HepG2 (cell line): ENCODE results near the gene PRDM10. TPM values are rescaled to one million over a fixed set of nuclear protein-coding genes. Genes with fewer than 3 reads are reported as not detected.
A peak's percentile ranks its signal among the peaks of the same experiment; 100 is the strongest.

Experiments
- ARID5B ChIP-seq: IDR thresholded peaks from 2 replicates; pipeline ENCODE4 v1.4.0; 2020; ENCODE audit warnings: mild to moderate bottlenecking, missing genetic modification reagents
- ATF3 ChIP-seq: sonication (generic); formaldehyde crosslinking; IDR thresholded peaks from 2 replicates; pipeline ENCODE4 v1.4.0; 2020; ENCODE audit warnings: missing genetic modification reagents
- HCFC1 ChIP-seq: fragments of 150-350 bp; IDR thresholded peaks from 2 replicates; pipeline ENCODE4 v1.6.1; 2014; ENCODE audit warnings: low read depth, low read length
- HOXA5 ChIP-seq: sonication (generic); formaldehyde crosslinking; IDR thresholded peaks from 2 replicates; pipeline ENCODE4 v1.4.0; 2020; ENCODE audit warnings: missing genetic modification reagents
- IRX3 ChIP-seq: sonication (generic); formaldehyde crosslinking; IDR thresholded peaks from 2 replicates; pipeline ENCODE4 v1.8.1; 2023; ENCODE audit warnings: mild to moderate bottlenecking, low read depth, missing genetic modification reagents, borderline replicate concordance
- MIXL1 ChIP-seq: IDR thresholded peaks from 2 replicates; pipeline ENCODE4 v1.6.1; 2016
- NFE2L2 ChIP-seq: fragments of 150-350 bp; IDR thresholded peaks from 2 replicates; pipeline ENCODE4 v1.6.1; 2014; ENCODE audit warnings: low read length
- RARA ChIP-seq: IDR thresholded peaks from 2 replicates; pipeline ENCODE4 v1.6.1; 2016; ENCODE audit warnings: missing genetic modification reagents, missing compliant biosample characterization
- SAP130 ChIP-seq: IDR thresholded peaks from 2 replicates; pipeline ENCODE4 v1.6.1; 2016; ENCODE audit warnings: low read depth
- ZMYM3 ChIP-seq: sonication (generic); formaldehyde crosslinking; IDR thresholded peaks from 2 replicates; pipeline ENCODE4 v1.5.1; 2020; ENCODE audit warnings: mild to moderate bottlenecking, missing genetic modification reagents
- ZNF12 ChIP-seq: sonication (generic); formaldehyde crosslinking; IDR thresholded peaks from 2 replicates; pipeline ENCODE4 v1.5.0; 2020; ENCODE audit warnings: missing genetic modification reagents
- ZNF160 ChIP-seq: sonication (generic); formaldehyde crosslinking; IDR thresholded peaks from 2 replicates; pipeline ENCODE4 v1.8.0; 2022; ENCODE audit warnings: mild to moderate bottlenecking, inconsistent platforms, missing genetic modification reagents
- ZNF350 ChIP-seq: sonication (generic); formaldehyde crosslinking; IDR thresholded peaks from 2 replicates; pipeline ENCODE4 v1.4.0; 2020; ENCODE audit warnings: mild to moderate bottlenecking, low read depth, missing genetic modification reagents, borderline replicate concordance
- ZNF639 ChIP-seq: conservative IDR thresholded peaks from 2 replicates; pipeline ENCODE4 v1.6.1; 2018; ENCODE audit warnings: missing genetic modification reagents
- ZNF691 ChIP-seq: sonication (generic); formaldehyde crosslinking; IDR thresholded peaks from 2 replicates; pipeline ENCODE4 v1.4.0; 2020; ENCODE audit warnings: missing genetic modification reagents, low read depth, mild to moderate bottlenecking, borderline replicate concordance
- polyA plus RNA-seq, 8 experiments: library from polyadenylated mRNA; depleted of rRNA in 3 of 8; stranded (reverse) in 7 of 8; unstranded in 1 of 8; fragments of >200 nt; fragmentation: Illumina TruSeq in 4 of 8; extraction: Trizol in 4 of 8; gene quantifications; 2 replicates each; pipeline versions ENCODE4 v1.2.1 to v1.2.3, GENCODE V29; 2011 to 2016; ENCODE audit warnings: low read depth in 4 of 8, missing spikeins in 1 of 8, mixed read lengths in 1 of 8; ENCODE audit not compliant: insufficient read depth in 1 of 8
- total RNA-seq, 5 experiments: library from RNA; depleted of rRNA; stranded (reverse); fragments of >200 nt; fragmentation: Illumina TruSeq; extraction: Trizol; gene quantifications; 2 replicates each; pipeline ENCODE4 v1.2.3, GENCODE V29; 2016; ENCODE audit warnings: low read depth in 1 of 5
- TF ChIP-seq, protein P1 (sequence below): sonication (generic); formaldehyde crosslinking; IDR thresholded peaks from 2 replicates; pipeline ENCODE4 v1.8.0; 2022; ENCODE audit warnings: missing genetic modification reagents, mild to moderate bottlenecking, moderate library complexity, borderline replicate concordance
- TF ChIP-seq, protein P2 (sequence below): sonication (generic); formaldehyde crosslinking; IDR thresholded peaks from 2 replicates; pipeline ENCODE4 v1.4.0; 2020; ENCODE audit warnings: low read depth, missing genetic modification reagents
- TF ChIP-seq, protein P3 (sequence below): sonication (generic); formaldehyde crosslinking; IDR thresholded peaks from 2 replicates; pipeline ENCODE4 v1.8.0; 2022; ENCODE audit warnings: missing genetic modification reagents, low read depth, mild to moderate bottlenecking, borderline replicate concordance

The PRDM10 gene
- total and polyA plus RNA-seq, 2 of the 13 experiments (the other 11 are each of a cell fraction or from before 2014, with no cell fraction given) = 5.7 to 5.8 TPM

GRCh38 chr11:130037058-130037457 lies 34.4 kb upstream of the PRDM10 start (continued):
- TF ChIP-seq HCFC1 (no peak), RARA (CRISPR knock-in tag) (no peak), ZNF12 (CRISPR knock-in tag) (no peak), ZMYM3 (CRISPR knock-in tag) (peak; percentile 50; the same call in 1 of the 2 replicates), ATF3 (CRISPR knock-in tag) (no peak), SAP130 (CRISPR knock-in tag) (peak; percentile 44; the same call in 1 of the 2 replicates), ZNF350 (CRISPR knock-in tag) (no peak), HOXA5 (CRISPR knock-in tag) (no peak), MIXL1 (CRISPR knock-in tag) (peak; percentile 51; the same call in 1 of the 2 replicates), ARID5B (CRISPR knock-in tag) (peak; percentile 34; the same call in 1 of the 2 replicates), NFE2L2 (no peak), ZNF691 (CRISPR knock-in tag) (peak; percentile 97), ZNF639 (CRISPR knock-in tag) (no peak), ZNF160 (CRISPR knock-in tag) (no peak), IRX3 (CRISPR knock-in tag) (no peak)
- TF ChIP-seq, protein P1, sequence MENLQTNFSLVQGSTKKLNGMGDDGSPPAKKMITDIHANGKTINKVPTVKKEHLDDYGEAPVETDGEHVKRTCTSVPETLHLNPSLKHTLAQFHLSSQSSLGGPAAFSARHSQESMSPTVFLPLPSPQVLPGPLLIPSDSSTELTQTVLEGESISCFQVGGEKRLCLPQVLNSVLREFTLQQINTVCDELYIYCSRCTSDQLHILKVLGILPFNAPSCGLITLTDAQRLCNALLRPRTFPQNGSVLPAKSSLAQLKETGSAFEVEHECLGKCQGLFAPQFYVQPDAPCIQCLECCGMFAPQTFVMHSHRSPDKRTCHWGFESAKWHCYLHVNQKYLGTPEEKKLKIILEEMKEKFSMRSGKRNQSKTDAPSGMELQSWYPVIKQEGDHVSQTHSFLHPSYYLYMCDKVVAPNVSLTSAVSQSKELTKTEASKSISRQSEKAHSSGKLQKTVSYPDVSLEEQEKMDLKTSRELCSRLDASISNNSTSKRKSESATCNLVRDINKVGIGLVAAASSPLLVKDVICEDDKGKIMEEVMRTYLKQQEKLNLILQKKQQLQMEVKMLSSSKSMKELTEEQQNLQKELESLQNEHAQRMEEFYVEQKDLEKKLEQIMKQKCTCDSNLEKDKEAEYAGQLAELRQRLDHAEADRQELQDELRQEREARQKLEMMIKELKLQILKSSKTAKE (CRISPR knock-in tag) = no peak
- TF ChIP-seq, protein P2, sequence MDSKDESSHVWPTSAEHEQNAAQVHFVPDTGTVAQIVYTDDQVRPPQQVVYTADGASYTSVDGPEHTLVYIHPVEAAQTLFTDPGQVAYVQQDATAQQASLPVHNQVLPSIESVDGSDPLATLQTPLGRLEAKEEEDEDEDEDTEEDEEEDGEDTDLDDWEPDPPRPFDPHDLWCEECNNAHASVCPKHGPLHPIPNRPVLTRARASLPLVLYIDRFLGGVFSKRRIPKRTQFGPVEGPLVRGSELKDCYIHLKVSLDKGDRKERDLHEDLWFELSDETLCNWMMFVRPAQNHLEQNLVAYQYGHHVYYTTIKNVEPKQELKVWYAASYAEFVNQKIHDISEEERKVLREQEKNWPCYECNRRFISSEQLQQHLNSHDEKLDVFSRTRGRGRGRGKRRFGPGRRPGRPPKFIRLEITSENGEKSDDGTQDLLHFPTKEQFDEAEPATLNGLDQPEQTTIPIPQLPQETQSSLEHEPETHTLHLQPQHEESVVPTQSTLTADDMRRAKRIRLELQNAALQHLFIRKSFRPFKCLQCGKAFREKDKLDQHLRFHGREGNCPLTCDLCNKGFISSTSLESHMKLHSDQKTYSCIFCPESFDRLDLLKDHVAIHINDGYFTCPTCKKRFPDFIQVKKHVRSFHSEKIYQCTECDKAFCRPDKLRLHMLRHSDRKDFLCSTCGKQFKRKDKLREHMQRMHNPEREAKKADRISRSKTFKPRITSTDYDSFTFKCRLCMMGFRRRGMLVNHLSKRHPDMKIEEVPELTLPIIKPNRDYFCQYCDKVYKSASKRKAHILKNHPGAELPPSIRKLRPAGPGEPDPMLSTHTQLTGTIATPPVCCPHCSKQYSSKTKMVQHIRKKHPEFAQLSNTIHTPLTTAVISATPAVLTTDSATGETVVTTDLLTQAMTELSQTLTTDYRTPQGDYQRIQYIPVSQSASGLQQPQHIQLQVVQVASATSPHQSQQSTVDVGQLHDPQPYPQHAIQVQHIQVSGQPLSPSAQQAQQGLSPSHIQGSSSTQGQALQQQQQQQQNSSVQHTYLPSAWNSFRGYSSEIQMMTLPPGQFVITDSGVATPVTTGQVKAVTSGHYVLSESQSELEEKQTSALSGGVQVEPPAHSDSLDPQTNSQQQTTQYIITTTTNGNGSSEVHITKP (CRISPR knock-in tag) = 0 out of 2 replicates have a peak, but pooled peaks have one; percentile 29
- TF ChIP-seq, protein P3, sequence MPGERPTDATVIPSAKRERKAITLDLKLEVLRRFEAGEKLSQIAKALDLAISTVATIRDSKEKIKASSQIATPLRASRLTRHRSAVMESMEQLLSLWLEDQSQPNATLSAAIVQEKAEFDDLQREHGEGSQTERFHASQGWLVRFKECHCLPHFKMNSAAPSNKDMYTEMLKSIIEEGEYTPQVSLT (CRISPR knock-in tag) = no peak
